Tibial nerve (tissue), 4 donors: Measurements from ENCODE around the gene SIVA1. TPM values are rescaled to one million over a fixed set of nuclear protein-coding genes. Genes with fewer than 3 reads are reported as not detected.

Source experiments
- DNase-seq, 2 donors: peaks; one replicate each; pipeline ENCODE4 v3.0.0-alpha.2; 2019; ENCODE audit warnings: low spot score in 2 of 2
- H3K27ac ChIP-seq, 4 donors: fragments of 200-600 bp; sonication (generic) in 3 of 4; one replicate each; pipeline ENCODE4 v1.5.1; 2017 to 2019; ENCODE audit warnings: mild to moderate bottlenecking in 1 of 4
- H3K27me3 ChIP-seq, 2 donors: fragments of 200-600 bp; sonication (generic) in 1 of 2; one replicate each; pipeline versions ENCODE4 v1.5.1 to v1.6.0; 2017 to 2019
- H3K36me3 ChIP-seq, 3 donors: fragments of 200-600 bp; sonication (generic); one replicate each; pipeline ENCODE4 v1.5.1; 2018 to 2019
- H3K4me1 ChIP-seq, 4 donors: fragments of 200-600 bp; sonication (generic) in 3 of 4; one replicate each; pipeline ENCODE4 v1.5.1; 2017 to 2019
- H3K4me3 ChIP-seq, 4 donors: fragments of 200-600 bp; sonication (generic) in 3 of 4; one replicate each; pipeline ENCODE4 v1.5.1; 2017 to 2019; ENCODE audit warnings: mild to moderate bottlenecking in 1 of 4, moderate library complexity in 1 of 4
- H3K9me3 ChIP-seq, 4 donors: fragments of 200-600 bp; sonication (generic) in 3 of 4; one replicate each; pipeline ENCODE4 v1.5.1; 2017 to 2019
- EP300 ChIP-seq, 2 donors: sonication (generic); formaldehyde crosslinking; IDR thresholded peaks; one replicate each; pipeline ENCODE4 v1.6.1; 2017; ENCODE audit warnings: antibody characterized with exemption in 2 of 2, mild to moderate bottlenecking in 1 of 2
- POLR2A ChIP-seq, 2 donors: fragments of 450-650 bp; IDR thresholded peaks; one replicate each; pipeline ENCODE4 v1.6.1; 2017; ENCODE audit warnings: antibody characterized with exemption in 2 of 2, mild to moderate bottlenecking in 2 of 2, moderate library complexity in 2 of 2
- WGBS, 2 donors: methylation state at CpG; one replicate each; pipeline ENCODE4 v1.1.5; 2018; 5-methylcytosine and 5-hydroxymethylcytosine counted together
- total RNA-seq, 4 donors: library from RNA; depleted of rRNA; stranded (reverse); fragments of >200 nt; gene quantifications; one replicate each; pipeline ENCODE4 v1.1.0, GENCODE V29; 2016
- TF ChIP-seq, protein P1 (sequence below), 5 experiments: fragments of 200-600 bp in 3 of 5; fragments of 450-650 bp in 2 of 5; sonication (generic) in 3 of 5; IDR thresholded peaks; one replicate each; pipeline ENCODE4 v1.5.1; 2016 to 2019; ENCODE audit warnings: antibody characterized with exemption in 5 of 5, mild to moderate bottlenecking in 3 of 5, moderate library complexity in 2 of 5

The SIVA1 gene
- total RNA-seq, 4 donors from 2014 or later = 260 to 422 (median 378) TPM

DNA sequence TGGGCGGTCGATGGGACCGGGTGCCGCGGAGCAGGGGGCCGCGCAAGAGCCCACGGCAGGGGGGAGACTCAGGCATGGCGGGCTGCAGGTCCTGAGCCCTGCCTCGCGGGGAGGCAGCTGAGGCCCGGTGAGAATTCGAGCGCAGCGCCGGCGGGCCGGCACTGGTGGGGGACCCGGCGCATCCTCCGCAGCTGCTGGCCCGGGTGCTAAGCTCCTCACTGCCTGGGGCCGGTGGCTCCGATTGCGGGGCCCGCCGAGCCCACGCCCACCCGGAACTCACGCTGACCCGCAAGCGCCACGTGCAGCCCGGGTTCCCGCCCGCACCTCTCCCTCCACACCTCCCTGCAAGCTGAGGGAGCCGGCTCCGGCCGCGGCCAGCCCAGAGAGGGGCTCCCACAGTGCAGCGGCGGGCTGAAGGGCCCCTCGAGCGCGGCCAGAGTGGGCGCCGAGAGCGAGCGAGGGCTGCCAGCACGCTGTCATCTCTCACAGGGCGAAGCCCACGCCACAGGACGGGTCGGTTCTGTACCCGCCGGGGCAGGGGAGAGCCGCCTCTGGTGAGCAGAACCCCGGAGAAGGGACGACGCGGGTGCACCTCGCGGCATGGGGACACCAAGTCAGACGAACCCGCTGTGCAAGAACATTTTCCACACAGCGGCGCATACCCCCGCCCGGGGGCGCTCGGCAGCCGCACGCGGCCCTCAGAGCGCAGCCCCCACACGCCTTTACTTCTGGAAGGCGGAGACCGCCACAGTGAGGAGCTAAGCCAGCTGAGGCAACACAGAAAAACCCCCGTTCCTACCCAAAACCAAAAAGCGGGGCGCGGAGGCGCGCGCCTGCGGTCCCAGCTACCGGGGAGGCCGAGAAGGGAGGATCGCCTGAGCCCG, 1.2 kb upstream of the SIVA1 start:
- no peak for DNase-seq
- H3K36me3 ChIP-seq = peaks cover 0 to 18% (median 0%) of the 10 kb centered on the region in 3 donors
- 78 to 86% methylated on average over 72 to 86 of the region's 90 CpGs for WGBS, 2 donors
- peaks cover 0 to 67% (median 28%) of the 10 kb centered on the region in 4 donors for H3K4me1 ChIP-seq
- H3K4me3 ChIP-seq = peak overlapping the region; percentile 87 to 100 (median 92)
- H3K27ac ChIP-seq = peak overlapping the region; percentile 86 to 94 (median 92)
- H3K27me3 ChIP-seq = no peaks in the 10 kb centered on the region
- no peaks in the 10 kb centered on the region for H3K9me3 ChIP-seq
- no peak for TF ChIP-seq EP300 (IDR thresholded peaks at IDR 0.05)
- no peak for TF ChIP-seq POLR2A (IDR thresholded peaks at IDR 0.05)
- TF ChIP-seq, protein P1, sequence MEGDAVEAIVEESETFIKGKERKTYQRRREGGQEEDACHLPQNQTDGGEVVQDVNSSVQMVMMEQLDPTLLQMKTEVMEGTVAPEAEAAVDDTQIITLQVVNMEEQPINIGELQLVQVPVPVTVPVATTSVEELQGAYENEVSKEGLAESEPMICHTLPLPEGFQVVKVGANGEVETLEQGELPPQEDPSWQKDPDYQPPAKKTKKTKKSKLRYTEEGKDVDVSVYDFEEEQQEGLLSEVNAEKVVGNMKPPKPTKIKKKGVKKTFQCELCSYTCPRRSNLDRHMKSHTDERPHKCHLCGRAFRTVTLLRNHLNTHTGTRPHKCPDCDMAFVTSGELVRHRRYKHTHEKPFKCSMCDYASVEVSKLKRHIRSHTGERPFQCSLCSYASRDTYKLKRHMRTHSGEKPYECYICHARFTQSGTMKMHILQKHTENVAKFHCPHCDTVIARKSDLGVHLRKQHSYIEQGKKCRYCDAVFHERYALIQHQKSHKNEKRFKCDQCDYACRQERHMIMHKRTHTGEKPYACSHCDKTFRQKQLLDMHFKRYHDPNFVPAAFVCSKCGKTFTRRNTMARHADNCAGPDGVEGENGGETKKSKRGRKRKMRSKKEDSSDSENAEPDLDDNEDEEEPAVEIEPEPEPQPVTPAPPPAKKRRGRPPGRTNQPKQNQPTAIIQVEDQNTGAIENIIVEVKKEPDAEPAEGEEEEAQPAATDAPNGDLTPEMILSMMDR (IDR thresholded peaks at IDR 0.05) = no peak

GRCh38 chr14:104752423-104752734, 568 bp upstream of the SIVA1 start:
- 6 to 9% methylated on average over 21 of the region's 21 CpGs for WGBS, 2 donors

DNA sequence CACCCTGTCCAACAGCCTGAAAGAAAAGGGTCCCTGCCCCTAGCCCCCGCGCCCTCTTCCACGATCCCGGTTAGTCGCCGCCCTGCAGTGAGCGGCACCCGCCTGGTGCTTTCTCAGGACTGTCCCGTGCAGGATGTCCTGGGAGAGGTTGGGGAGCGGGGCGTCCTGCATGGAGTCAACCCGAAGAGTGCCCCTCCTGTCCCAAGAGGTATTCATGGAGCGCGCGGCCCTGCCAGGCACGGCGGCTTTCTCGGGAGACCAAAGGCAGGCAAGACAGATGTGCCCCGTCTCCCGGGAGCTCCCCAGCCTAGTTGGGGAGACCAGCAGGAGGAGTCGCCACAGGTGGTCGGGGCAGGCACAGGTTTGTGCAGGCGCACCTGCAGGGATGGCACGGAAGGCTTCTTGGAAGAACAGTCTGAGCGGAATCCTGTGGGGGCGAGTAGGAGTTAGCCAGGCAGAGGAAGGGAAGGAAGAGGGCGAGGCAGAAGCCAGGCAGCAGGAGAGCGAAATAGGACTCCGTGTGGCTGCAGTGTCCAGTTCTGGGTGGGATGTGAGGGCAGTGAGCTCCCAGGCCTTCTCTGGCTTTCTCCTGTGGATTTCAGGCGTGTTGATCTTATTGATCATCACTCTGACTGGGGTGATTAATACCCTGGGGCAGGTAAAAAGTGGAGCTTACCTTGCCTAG, 723 bp downstream of the SIVA1 start:
- H3K4me1 ChIP-seq = peaks cover 0 to 51% (median 24%) of the 10 kb centered on the region in 4 donors
- 2 to 3% methylated on average over 24 to 30 of the region's 30 CpGs for WGBS, 2 donors
- DNase-seq = no peak

More at GRCh38 chr14:104752423-104752734, 568 bp upstream of the SIVA1 start:
- Histone ChIP-seq H3K4me1 (peaks cover 0 to 64% (median 28%) of the 10 kb centered on the region in 4 donors), H3K36me3 (peaks cover 0 to 24% (median 3%) of the 10 kb centered on the region in 3 donors), H3K27me3 (no peaks in the 10 kb centered on the region), H3K9me3 (no peaks in the 10 kb centered on the region), H3K27ac (peak overlapping the region; percentile 86 to 94 (median 92)), H3K4me3 (peak overlapping the region; percentile 87 to 100 (median 92))
- peak in 1 of 2 donors; percentile 28 for TF ChIP-seq POLR2A (IDR thresholded peaks at IDR 0.05)
- TF ChIP-seq EP300 (IDR thresholded peaks at IDR 0.05) = no peak
- DNase-seq = no peak

DNA sequence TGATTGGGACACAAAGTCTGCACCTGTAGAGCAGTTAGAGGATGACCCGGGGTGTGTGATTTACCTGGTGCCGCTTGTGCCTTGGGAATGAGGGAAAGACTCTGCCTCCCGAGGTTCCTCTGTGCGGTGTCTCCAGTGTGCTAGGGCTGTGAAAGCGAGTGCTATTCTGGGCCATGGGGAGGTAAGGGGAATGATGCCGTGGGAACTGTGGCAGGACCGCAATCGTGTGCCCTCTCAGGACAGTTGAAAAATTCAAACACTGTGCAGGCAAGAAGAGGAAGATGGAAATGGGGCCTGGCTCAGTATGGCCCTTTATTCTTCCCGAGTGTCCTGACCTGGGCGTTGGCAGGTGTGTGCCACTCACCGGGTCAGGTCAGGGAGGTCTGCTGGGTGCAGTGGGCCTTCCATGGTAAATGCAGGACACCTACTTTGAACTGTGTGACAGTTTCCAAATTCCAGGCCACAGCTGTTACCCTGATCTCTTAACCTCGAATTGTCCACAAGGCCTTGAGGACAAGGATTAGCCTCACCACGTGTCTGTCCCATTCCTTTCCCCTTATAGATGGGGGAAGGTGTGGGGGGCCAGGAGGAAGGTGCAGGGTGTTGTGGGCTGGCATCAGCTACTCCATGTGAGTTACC, 1.4 kb downstream of the SIVA1 start:
- Histone ChIP-seq H3K4me1 (peaks cover 0 to 44% (median 23%) of the 10 kb centered on the region in 4 donors), H3K4me3 (peak overlapping the region; percentile 87 to 100 (median 92)), H3K27me3 (no peaks in the 10 kb centered on the region), H3K9me3 (no peaks in the 10 kb centered on the region), H3K36me3 (peaks cover 0 to 43% (median 3%) of the 10 kb centered on the region in 3 donors), H3K27ac (peak overlapping the region; percentile 86 to 95 (median 93))
- no peak for DNase-seq
- 57 to 63% methylated on average over 13 of the region's 13 CpGs for WGBS, 2 donors
- TF ChIP-seq POLR2A (IDR thresholded peaks at IDR 0.05) = no peak
- TF ChIP-seq, protein P1 (IDR thresholded peaks at IDR 0.05) = no peak
- no peak for TF ChIP-seq EP300 (IDR thresholded peaks at IDR 0.05)

More for the DNA sequence above, 723 bp downstream of the SIVA1 start:
- Histone ChIP-seq H3K4me3 (peak overlapping the region; percentile 87 to 100 (median 92)), H3K36me3 (peaks cover 0 to 37% (median 3%) of the 10 kb centered on the region in 3 donors), H3K27ac (peak overlapping the region; percentile 86 to 95 (median 93)), H3K27me3 (no peaks in the 10 kb centered on the region), H3K9me3 (no peaks in the 10 kb centered on the region)
- TF ChIP-seq POLR2A (IDR thresholded peaks at IDR 0.05) (no peak), EP300 (IDR thresholded peaks at IDR 0.05) (no peak)
- TF ChIP-seq, protein P1 (IDR thresholded peaks at IDR 0.05) = no peak

DNA sequence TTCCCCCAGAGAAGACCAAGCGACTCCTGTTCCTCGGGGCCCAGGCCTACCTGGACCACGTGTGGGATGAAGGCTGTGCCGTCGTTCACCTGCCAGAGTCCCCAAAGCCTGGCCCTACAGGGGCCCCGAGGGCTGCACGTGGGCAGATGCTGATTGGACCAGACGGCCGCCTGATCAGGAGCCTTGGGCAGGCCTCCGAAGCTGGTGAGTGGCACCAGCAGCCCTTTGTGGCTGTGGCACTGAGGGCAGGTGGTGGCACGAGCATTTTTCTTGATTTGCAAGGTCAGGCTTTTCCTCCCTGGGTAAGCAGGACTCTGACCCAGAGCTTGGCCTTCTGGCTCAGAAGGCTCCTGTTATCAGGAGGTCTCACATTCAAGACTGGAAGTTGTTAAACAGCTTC, 2.7 kb downstream of the SIVA1 start:
- DNase-seq = no peak
- TF ChIP-seq EP300 (IDR thresholded peaks at IDR 0.05) (no peak), POLR2A (IDR thresholded peaks at IDR 0.05) (no peak)
- TF ChIP-seq, protein P1 (IDR thresholded peaks at IDR 0.05) = no peak
- H3K27me3 ChIP-seq = no peaks in the 10 kb centered on the region
- peaks cover 0 to 34% (median 19%) of the 10 kb centered on the region in 4 donors for H3K4me1 ChIP-seq
- 78 to 82% methylated on average over 3 to 4 of the region's 11 CpGs for WGBS, 2 donors
- no peak overlapping the region for H3K27ac ChIP-seq
- no peak overlapping the region for H3K4me3 ChIP-seq
- H3K9me3 ChIP-seq = no peaks in the 10 kb centered on the region
- peaks cover 0 to 56% (median 3%) of the 10 kb centered on the region in 3 donors for H3K36me3 ChIP-seq
